Tibial artery (tissue), 4 donors: Measurements from ENCODE around the gene SCAF4.
"Not testable (repeated sequence)": the region's sequence is repeated elsewhere in the genome, so short reads cannot be mapped to it uniquely, and the experiment has no call there.

ENCODE experiments used
- DNase-seq, 2 donors: peaks; one replicate each; pipeline ENCODE4 v3.0.0-alpha.2; 2019
- H3K27ac ChIP-seq, 2 donors: fragments of 200-600 bp; sonication (generic) in 1 of 2; 1 replicate in 1 of 2; 2 replicates in 1 of 2; pipeline ENCODE4 v1.5.1; 2018 to 2019; ENCODE audit warnings: mild to moderate bottlenecking in 1 of 2
- H3K27me3 ChIP-seq, 2 donors: fragments of 200-600 bp; sonication (generic) in 1 of 2; one replicate each; pipeline versions ENCODE4 v1.5.1 to v1.6.0; 2016 to 2019
- H3K36me3 ChIP-seq, 3 donors: fragments of 200-600 bp; sonication (generic) in 2 of 3; one replicate each; pipeline ENCODE4 v1.5.1; 2016 to 2019; ENCODE audit warnings: mild to moderate bottlenecking in 2 of 3
- H3K4me1 ChIP-seq, 4 donors: fragments of 200-600 bp; sonication (generic) in 2 of 4; 1 replicate in 3 of 4; 2 replicates in 1 of 4; pipeline ENCODE4 v1.5.1; 2016 to 2019
- H3K4me3 ChIP-seq, 2 donors: fragments of 200-600 bp; sonication (generic) in 1 of 2; 1 replicate in 1 of 2; 2 replicates in 1 of 2; pipeline ENCODE4 v1.5.1; 2018 to 2019; ENCODE audit warnings: mild to moderate bottlenecking in 2 of 2
- H3K9me3 ChIP-seq, 3 donors: fragments of 200-600 bp; sonication (generic) in 1 of 3; one replicate each; pipeline ENCODE4 v1.5.1; 2016 to 2019
- CTCF ChIP-seq, 2 experiments: fragments of 200-600 bp in 1 of 2; fragments of 450-650 bp in 1 of 2; IDR thresholded peaks; one replicate each; pipeline ENCODE4 v1.5.1; 2017 to 2019; ENCODE audit warnings: antibody characterized with exemption in 2 of 2, mild to moderate bottlenecking in 1 of 2, moderate library complexity in 1 of 2
- intact Hi-C: fragments of 100-400 bp; cut with DNase I; formaldehyde crosslinking; loops from one replicate; pipeline ENCODE4 v1.15.0; 2023; ENCODE audit warnings: low total_unique reads

SCAF4 gene

GRCh38 chr21:31772674-31773555 is 41.0 kb upstream of the SCAF4 start:
- Histone ChIP-seq H3K4me3 (no peak overlapping the region), H3K36me3 (no peaks in the 10 kb centered on the region), H3K27ac (no peak overlapping the region), H3K4me1 (no peaks in the 10 kb centered on the region), H3K27me3 (no peaks in the 10 kb centered on the region), H3K9me3 (no peaks in the 10 kb centered on the region)
- intact Hi-C loops, result no loop called here
- TF ChIP-seq CTCF (IDR thresholded peaks at IDR 0.05), result no peak
- DNase-seq, result no peak

GRCh38 chr21:31771685-31772084 is 39.8 kb upstream of the SCAF4 start:
- H3K4me3 ChIP-seq, result no peak overlapping the region
- no peaks in the 10 kb centered on the region for H3K9me3 ChIP-seq
- TF ChIP-seq CTCF (IDR thresholded peaks at IDR 0.05), result no peak
- no peaks in the 10 kb centered on the region for H3K36me3 ChIP-seq
- no peaks in the 10 kb centered on the region for H3K4me1 ChIP-seq
- intact Hi-C loops, result no loop called here
- DNase-seq, result no peak
- no peaks in the 10 kb centered on the region for H3K27me3 ChIP-seq
- no peak overlapping the region for H3K27ac ChIP-seq

GRCh38 chr21:31768710-31769109 is 36.8 kb upstream of the SCAF4 start:
- TF ChIP-seq CTCF (IDR thresholded peaks at IDR 0.05), result no peak
- no peak for DNase-seq
- Histone ChIP-seq H3K4me1 (no peaks in the 10 kb centered on the region), H3K27ac (no peak overlapping the region), H3K36me3 (no peaks in the 10 kb centered on the region), H3K4me3 (no peak overlapping the region), H3K9me3 (no peaks in the 10 kb centered on the region), H3K27me3 (no peaks in the 10 kb centered on the region)
- intact Hi-C loops, result no loop called here

GRCh38 chr21:31766899-31767298 is 35.0 kb upstream of the SCAF4 start:
- no peaks in the 10 kb centered on the region for H3K36me3 ChIP-seq
- no peaks in the 10 kb centered on the region for H3K27me3 ChIP-seq
- TF ChIP-seq CTCF (IDR thresholded peaks at IDR 0.05), result no peak
- H3K27ac ChIP-seq, result no peak overlapping the region
- no peaks in the 10 kb centered on the region for H3K4me1 ChIP-seq
- DNase-seq, result no peak
- no peaks in the 10 kb centered on the region for H3K9me3 ChIP-seq
- intact Hi-C loops, result no loop called here
- H3K4me3 ChIP-seq, result no peak overlapping the region

GRCh38 chr21:31765850-31766249 is 33.9 kb upstream of the SCAF4 start:
- H3K27me3 ChIP-seq, H3K36me3 ChIP-seq, H3K4me1 ChIP-seq, DNase-seq, intact Hi-C loops, H3K9me3 ChIP-seq, H3K4me3 ChIP-seq, H3K27ac ChIP-seq: not testable (repeated sequence)

- DNase-seq, result no peak
- H3K36me3 ChIP-seq, result no peaks in the 10 kb centered on the region
- H3K4me3 ChIP-seq, result no peak overlapping the region
Observed at GRCh38 chr21:31760931-31761330, 29.0 kb upstream of the SCAF4 start.

More at GRCh38 chr21:31760931-31761330, 29.0 kb upstream of the SCAF4 start:
- Histone ChIP-seq H3K4me1 (no peaks in the 10 kb centered on the region), H3K27me3 (no peaks in the 10 kb centered on the region), H3K27ac (no peak overlapping the region), H3K9me3 (no peaks in the 10 kb centered on the region)
- intact Hi-C loops, result no loop called here
- no peak for TF ChIP-seq CTCF (IDR thresholded peaks at IDR 0.05)
